ENCODE results near the gene HSPA1B.
A peak's percentile ranks its signal among the peaks of the same experiment; 100 is the strongest.
"Not testable (repeated sequence)": the region's sequence is repeated elsewhere in the genome, so short reads cannot be mapped to it uniquely, and the experiment has no call there.

The HSPA1B gene

GRCh38 chr6:31827286-31828079, at the start of gene HSPA1B:
Gene HSPA1B (plus strand): TSS chr6:31827738. CDS start chr6:31827951, 213 bp downstream.
- DNase-seq = peak; percentile 100

GRCh38 chr6:31778193-31778592, 49.3 kb upstream of the HSPA1B start:
- DNase-seq = no peak

- no peak for DNase-seq
These were observed 48.3 kb upstream of the HSPA1B start for GRCh38 chr6:31778999-31779885.

- no peak for DNase-seq
These were observed 47.6 kb upstream of the HSPA1B start for GRCh38 chr6:31779908-31780307.

GRCh38 chr6:31780507-31781243, 46.9 kb upstream of the HSPA1B start:
- no peak for DNase-seq

- no peak for DNase-seq
These were observed 46.1 kb upstream of the HSPA1B start for GRCh38 chr6:31781244-31782125.

GRCh38 chr6:31782126-31782855, 45.2 kb upstream of the HSPA1B start:
- no peak for DNase-seq

- no peak for DNase-seq
These were observed 43.2 kb upstream of the HSPA1B start for GRCh38 chr6:31784098-31784925.

- DNase-seq = no peak
These were observed 42.1 kb upstream of the HSPA1B start for GRCh38 chr6:31785475-31785874.

- DNase-seq = no peak
These were observed 36.0 kb upstream of the HSPA1B start for GRCh38 chr6:31791324-31792089.

- no peak for DNase-seq
These were observed 35.5 kb upstream of the HSPA1B start for GRCh38 chr6:31792090-31792374.

- DNase-seq = no peak
These were observed 34.8 kb upstream of the HSPA1B start for GRCh38 chr6:31792761-31793171.

- not testable (repeated sequence) for DNase-seq
These were observed 33.7 kb upstream of the HSPA1B start for GRCh38 chr6:31793927-31794245.

- DNase-seq = no peak
These were observed 33.2 kb upstream of the HSPA1B start for GRCh38 chr6:31794294-31794865.

DNA sequence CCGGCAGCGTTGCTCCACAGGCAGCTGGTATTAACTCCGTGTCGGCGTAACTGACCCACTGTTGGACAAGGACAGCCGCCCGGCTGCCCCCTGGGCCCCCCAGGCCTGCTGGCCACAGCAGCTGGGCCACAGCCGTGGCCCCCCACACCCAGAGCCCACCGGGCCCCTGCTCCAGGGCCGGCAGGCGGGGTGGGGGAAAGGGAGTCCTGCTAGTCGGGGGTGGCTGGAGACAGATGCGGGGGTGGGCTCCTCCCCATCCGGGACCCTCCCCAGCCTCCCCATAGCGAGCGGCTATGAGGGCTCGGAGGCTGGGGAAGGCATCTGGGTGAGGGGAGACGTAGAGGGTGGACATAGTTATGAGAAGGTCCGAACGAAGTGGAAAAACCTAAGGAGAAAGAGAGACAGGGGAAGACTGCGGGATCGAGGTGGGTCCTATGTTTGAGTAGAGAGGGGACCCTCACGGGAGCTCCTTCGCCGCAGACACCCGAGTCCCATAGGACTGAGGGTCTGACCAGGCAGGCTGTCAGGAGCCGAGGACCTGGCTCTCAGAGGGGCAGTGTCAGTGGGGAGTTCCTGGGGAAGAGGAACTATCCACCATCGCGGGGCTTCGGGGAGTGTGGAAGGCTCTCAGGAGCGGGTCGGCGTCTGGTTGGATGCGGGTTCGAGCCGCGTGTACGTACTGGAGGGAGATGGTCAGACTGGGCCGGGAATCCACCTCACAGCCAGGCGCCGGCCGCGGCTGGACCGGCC, 32.5 kb upstream of the HSPA1B start:
- DNase-seq = no peak

DNA sequence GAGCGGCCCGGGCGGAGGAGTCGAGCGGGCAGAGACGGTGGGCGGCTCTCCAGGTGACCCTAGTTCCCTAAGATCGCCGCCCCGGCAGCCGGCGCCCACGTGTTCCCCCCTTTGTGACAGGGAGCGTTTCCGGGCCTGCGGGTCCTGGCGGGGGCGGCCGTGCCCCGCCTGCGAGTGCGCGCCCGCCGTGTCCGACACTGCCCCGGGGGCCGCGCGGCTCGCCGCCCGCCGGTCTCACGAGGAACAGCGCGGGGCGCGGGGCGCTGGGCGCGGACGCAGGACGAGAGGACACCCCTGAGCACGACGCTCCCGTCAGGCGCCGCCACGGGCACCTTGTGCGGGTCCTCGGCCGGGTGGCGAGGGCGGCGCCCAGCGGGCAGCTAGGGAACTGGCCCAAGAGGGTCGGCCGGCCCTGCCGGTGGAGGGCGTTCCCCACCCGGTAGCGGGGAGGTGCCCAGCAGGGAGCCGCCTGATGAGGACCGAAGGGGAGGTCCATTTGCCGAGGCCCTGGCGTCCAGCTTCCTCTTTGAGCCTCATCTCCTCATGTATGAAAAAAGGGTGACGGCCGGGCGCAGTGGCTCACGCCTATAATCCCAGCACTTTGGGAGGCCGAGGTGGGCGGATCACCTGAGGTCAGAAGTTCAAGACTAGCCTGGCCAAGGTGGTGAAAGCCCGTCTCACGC, 31.8 kb upstream of the HSPA1B start, which contains the start of gene VARS1:
TSS of gene VARS1 (minus strand) at position 137 of the 683 bp plus-strand sequence. CDS start 535 bp downstream, outside the sequence.
- peak; percentile 45 for DNase-seq

DNA sequence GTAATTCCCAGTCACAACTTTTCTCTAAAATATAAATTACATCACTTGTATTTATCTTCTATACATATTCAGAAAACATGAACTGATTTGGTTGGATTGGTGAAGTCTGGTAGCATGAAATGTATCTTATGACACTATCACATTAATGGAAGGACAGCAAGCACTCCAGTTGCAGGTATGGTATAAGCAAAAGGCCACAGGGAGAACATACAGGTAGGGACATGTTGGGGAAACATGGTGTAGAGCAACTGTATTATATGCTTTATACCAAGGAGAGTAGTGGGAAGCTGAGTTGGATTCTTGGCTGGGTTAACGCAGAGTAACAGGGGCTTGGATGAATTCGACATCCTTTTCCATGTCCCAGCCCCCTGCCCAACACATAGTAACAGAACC, 30.5 kb upstream of the HSPA1B start:
- DNase-seq = no peak

GRCh38 chr6:31797588-31797987, 29.9 kb upstream of the HSPA1B start:
- no peak for DNase-seq
